Measurements from ENCODE around the gene MAPKAPK3. TPM values are rescaled to one million over a fixed set of nuclear protein-coding genes. Genes with fewer than 3 reads are reported as not detected.

Gene MAPKAPK3
- total RNA-seq, 1 experiment from 2014 or later: 88.2 TPM

DNA sequence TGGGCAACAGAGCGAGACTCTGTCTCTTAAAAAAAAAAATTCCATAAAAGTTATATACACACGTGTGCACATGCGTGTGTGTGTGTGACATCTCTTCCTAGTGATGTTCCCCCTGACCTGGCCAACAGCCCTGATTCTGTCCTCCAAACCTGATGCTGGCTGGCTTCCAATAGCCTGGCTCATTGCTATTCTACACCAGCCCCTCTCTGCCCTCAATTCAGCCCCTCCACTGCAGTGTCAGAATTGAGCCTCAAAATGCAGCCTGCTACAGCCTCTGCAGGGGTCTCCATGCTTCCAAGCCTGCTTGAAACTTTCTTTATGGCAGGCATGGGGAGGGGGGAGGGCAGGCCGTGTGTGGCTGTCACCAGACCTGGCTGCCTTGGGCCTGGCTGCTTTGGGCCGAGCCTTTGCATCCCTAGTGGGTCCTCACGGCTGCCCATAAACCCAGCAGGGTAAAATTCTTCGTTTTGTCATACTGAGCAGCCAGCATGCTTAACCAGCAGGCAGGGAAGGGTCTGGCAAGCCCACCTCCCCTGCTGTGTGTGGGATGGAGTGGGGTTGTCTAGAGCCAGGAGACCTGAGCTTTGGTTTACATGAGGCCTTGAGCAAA is 35.1 kb downstream of the MAPKAPK3 start:
- Histone ChIP-seq H3K9me2 (ENCODE audit: insufficient read depth) (no peaks in the 10 kb centered on the region), H3K79me2 (ENCODE audit: low read depth) (no peaks in the 10 kb centered on the region), H4K20me1 (ENCODE audit: insufficient read depth) (no peaks in the 10 kb centered on the region), H3K4me3 (no peak overlapping the region), H3K9me3 (ENCODE audit: insufficient read depth, low read depth) (no peaks in the 10 kb centered on the region), H3K27me3 (ENCODE audit: insufficient read depth, low read depth) (no peaks in the 10 kb centered on the region), H3K36me3 (ENCODE audit: low read depth) (no peaks in the 10 kb centered on the region), H3K4me1 (replicated peaks; ENCODE audit: insufficient read depth) (no peaks in the 10 kb centered on the region), H3K27ac (no peak overlapping the region), H2AFZ (no peak overlapping the region), H3K4me2 (no peak overlapping the region), H3F3A (ENCODE audit: insufficient read depth, low read depth) (peaks cover 6% of the 10 kb centered on the region; the same call in 1 of the 2 replicates)
- no peak for DNase-seq
- intact Hi-C loops (cut with micrococcal nuclease; ENCODE audit: unreplicated experiment): loop anchor here (1.0 kb wide), 2 partner anchors 25 to 36 kb away; no protein-coding TSS in a partner anchor
- ChIA-PET CTCF (interaction anchor here (0.6 to 2.1 kb wide), 7 partner anchors 20 to 37 kb away, joined by 3 to 16 read pairs (median 5); partner anchors contain the start of gene MAPKAPK3), POLR2A (ENCODE audit: unreplicated experiment) (interaction anchor here (0.6 kb wide), 1 partner anchor 848 kb away, joined by 6 read pairs; the partner anchor contains the start of gene DCAF1)
- TF ChIP-seq, protein P1, sequence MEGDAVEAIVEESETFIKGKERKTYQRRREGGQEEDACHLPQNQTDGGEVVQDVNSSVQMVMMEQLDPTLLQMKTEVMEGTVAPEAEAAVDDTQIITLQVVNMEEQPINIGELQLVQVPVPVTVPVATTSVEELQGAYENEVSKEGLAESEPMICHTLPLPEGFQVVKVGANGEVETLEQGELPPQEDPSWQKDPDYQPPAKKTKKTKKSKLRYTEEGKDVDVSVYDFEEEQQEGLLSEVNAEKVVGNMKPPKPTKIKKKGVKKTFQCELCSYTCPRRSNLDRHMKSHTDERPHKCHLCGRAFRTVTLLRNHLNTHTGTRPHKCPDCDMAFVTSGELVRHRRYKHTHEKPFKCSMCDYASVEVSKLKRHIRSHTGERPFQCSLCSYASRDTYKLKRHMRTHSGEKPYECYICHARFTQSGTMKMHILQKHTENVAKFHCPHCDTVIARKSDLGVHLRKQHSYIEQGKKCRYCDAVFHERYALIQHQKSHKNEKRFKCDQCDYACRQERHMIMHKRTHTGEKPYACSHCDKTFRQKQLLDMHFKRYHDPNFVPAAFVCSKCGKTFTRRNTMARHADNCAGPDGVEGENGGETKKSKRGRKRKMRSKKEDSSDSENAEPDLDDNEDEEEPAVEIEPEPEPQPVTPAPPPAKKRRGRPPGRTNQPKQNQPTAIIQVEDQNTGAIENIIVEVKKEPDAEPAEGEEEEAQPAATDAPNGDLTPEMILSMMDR (conservative IDR thresholded peaks at IDR 0.05): no peak
- TF ChIP-seq EZH2 (IDR thresholded peaks at IDR 0.05; ENCODE audit: low read depth): no peak
- BruUV-seq (replicated peaks): no TSS peak

DNA sequence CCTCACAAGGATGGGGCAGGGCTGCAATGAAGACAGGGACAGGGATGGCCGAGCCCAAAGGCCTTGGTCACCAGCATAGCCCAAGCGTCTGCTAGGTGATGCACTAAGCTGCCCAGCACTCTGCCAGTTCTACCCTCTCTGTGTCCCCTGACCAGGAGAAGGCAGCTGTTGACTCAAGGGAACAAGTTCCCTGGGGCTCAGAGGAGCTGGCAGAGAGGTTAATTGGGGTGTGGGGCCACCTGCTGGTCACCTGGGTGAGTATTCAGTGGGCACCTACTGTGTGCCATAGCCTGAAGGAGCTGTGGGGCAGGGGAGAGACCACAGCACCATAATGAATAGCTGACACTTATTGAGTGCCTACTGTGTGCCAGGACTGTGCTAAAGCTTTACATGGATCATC is 35.8 kb downstream of the MAPKAPK3 start:
- peaks cover 6% of the 10 kb centered on the region; the same call in 1 of the 2 replicates for H3F3A ChIP-seq (ENCODE audit: insufficient read depth, low read depth)
- TF ChIP-seq, protein P1 (conservative IDR thresholded peaks at IDR 0.05): peak; percentile 76
- no peak for TF ChIP-seq EZH2 (IDR thresholded peaks at IDR 0.05; ENCODE audit: low read depth)
- CTCF ChIA-PET: interaction anchor here (0.6 to 2.1 kb wide), 7 partner anchors 21 to 1063 kb away, joined by 3 to 16 read pairs (median 5); partner anchors contain the start of gene MAPKAPK3
- no peaks in the 10 kb centered on the region for H3K36me3 ChIP-seq (ENCODE audit: low read depth)
- H2AFZ ChIP-seq: no peak overlapping the region
- H3K4me1 ChIP-seq (replicated peaks; ENCODE audit: insufficient read depth): no peaks in the 10 kb centered on the region
- no peak overlapping the region for H3K4me2 ChIP-seq
- no peak overlapping the region for H3K27ac ChIP-seq
- H3K9me2 ChIP-seq (ENCODE audit: insufficient read depth): no peaks in the 10 kb centered on the region
- no peaks in the 10 kb centered on the region for H3K9me3 ChIP-seq (ENCODE audit: insufficient read depth, low read depth)
- DNase-seq: peak in 1 of 2 experiments; percentile 55
- H3K27me3 ChIP-seq (ENCODE audit: insufficient read depth, low read depth): no peaks in the 10 kb centered on the region
- intact Hi-C loops (cut with micrococcal nuclease; ENCODE audit: unreplicated experiment): loop anchor here (1.0 kb wide), 2 partner anchors 25 to 36 kb away; no protein-coding TSS in a partner anchor
- no peaks in the 10 kb centered on the region for H4K20me1 ChIP-seq (ENCODE audit: insufficient read depth)
- no TSS peak for BruUV-seq (replicated peaks)
- H3K79me2 ChIP-seq (ENCODE audit: low read depth): no peaks in the 10 kb centered on the region
- POLR2A ChIA-PET (ENCODE audit: unreplicated experiment): interaction anchor here (0.7 kb wide), 1 partner anchor 63 kb away, joined by 4 read pairs; no protein-coding TSS in a partner anchor
- no peak overlapping the region for H3K4me3 ChIP-seq

DNA sequence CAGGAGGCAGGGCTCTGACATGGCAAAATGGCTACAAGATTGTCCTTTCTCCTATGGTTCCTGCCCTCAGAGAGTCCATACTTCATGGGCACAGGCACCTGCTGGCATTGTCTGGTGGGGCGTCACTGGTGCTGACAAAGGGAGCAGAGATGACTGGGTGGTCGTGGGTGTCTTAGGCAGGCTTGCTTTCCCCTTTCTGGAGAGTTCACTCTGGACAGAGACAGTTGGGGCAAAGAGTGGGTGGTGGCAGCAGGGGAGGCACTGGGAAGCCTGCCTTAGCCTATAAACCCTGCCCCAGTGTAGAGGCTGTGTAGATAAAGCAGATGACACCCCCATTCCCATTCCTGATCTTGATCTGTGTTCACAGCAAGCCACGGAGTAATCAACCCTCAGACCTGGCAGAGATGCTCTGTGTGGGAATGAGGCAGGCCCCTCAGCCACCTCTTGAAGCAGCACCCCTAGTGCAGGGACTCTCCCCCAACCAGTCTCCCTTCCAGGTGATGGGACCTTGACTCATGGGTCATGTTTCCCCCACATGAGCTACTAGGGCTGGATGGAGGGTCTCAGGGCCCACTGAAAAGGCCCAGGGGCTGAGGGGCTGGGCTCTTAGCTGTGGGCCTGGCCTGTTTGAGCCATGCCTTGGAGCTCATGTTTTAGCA is 37.1 kb downstream of the MAPKAPK3 start:
- H3K9me2 ChIP-seq (ENCODE audit: insufficient read depth): no peaks in the 10 kb centered on the region
- no peak overlapping the region for H2AFZ ChIP-seq
- no peaks in the 10 kb centered on the region for H4K20me1 ChIP-seq (ENCODE audit: insufficient read depth)
- no peaks in the 10 kb centered on the region for H3K4me1 ChIP-seq (replicated peaks; ENCODE audit: insufficient read depth)
- no peak overlapping the region for H3K4me2 ChIP-seq
- peaks cover 6% of the 10 kb centered on the region; the same call in 1 of the 2 replicates for H3F3A ChIP-seq (ENCODE audit: insufficient read depth, low read depth)
- POLR2A ChIA-PET (ENCODE audit: unreplicated experiment): interaction anchor here (0.6 kb wide), 1 partner anchor 391 kb away, joined by 12 read pairs; no protein-coding TSS in a partner anchor
- no peaks in the 10 kb centered on the region for H3K27me3 ChIP-seq (ENCODE audit: insufficient read depth, low read depth)
- no peaks in the 10 kb centered on the region for H3K9me3 ChIP-seq (ENCODE audit: insufficient read depth, low read depth)
- H3K4me3 ChIP-seq: no peak overlapping the region
- DNase-seq: no peak
- CTCF ChIA-PET: interaction anchor here (1.4 to 2.1 kb wide), 2 partner anchors 26 to 38 kb away, joined by 7 to 16 read pairs; partner anchors contain the start of gene MAPKAPK3
- no peaks in the 10 kb centered on the region for H3K36me3 ChIP-seq (ENCODE audit: low read depth)
- intact Hi-C loops (cut with micrococcal nuclease; ENCODE audit: unreplicated experiment): no loop called here
- no peak overlapping the region for H3K27ac ChIP-seq
- BruUV-seq (replicated peaks): no TSS peak
- no peaks in the 10 kb centered on the region for H3K79me2 ChIP-seq (ENCODE audit: low read depth)
- TF ChIP-seq EZH2 (IDR thresholded peaks at IDR 0.05; ENCODE audit: low read depth): no peak
- TF ChIP-seq, protein P1 (conservative IDR thresholded peaks at IDR 0.05): no peak
